Hematopoietic multipotent progenitor cell treated with erythropoietin and hydrocortisone succinate and interleukin-3 and kit ligand, for 17 days (in vitro differentiated cells): Measurements from ENCODE around the gene THSD4.

Source experiments
- DNase-seq: peaks from one replicate; pipeline ENCODE4 v3.0.0-alpha.2; 2015; ENCODE audit warnings: low spot score

THSD4 gene

GRCh38 chr15:71114887-71115566, at the start of gene THSD4:
Gene THSD4 (plus strand): TSS chr15:71115471.
- no peak for DNase-seq

- DNase-seq, result no peak
Observed at GRCh38 chr15:71066983-71067382, 48.3 kb upstream of the THSD4 start.

- DNase-seq, result no peak
Observed at GRCh38 chr15:71069693-71070092, 45.6 kb upstream of the THSD4 start.

- no peak for DNase-seq
Observed at GRCh38 chr15:71071529-71071928, 43.7 kb upstream of the THSD4 start.

GRCh38 chr15:71072423-71072822, 42.8 kb upstream of the THSD4 start:
- DNase-seq, result no peak

- no peak for DNase-seq
Observed at GRCh38 chr15:71078506-71079207, 36.6 kb upstream of the THSD4 start.

- no peak for DNase-seq
Observed at GRCh38 chr15:71079208-71080044, 35.8 kb upstream of the THSD4 start.

- no peak for DNase-seq
Observed at GRCh38 chr15:71080166-71080565, 35.1 kb upstream of the THSD4 start.

- DNase-seq, result no peak
Observed at GRCh38 chr15:71080705-71081104, 34.6 kb upstream of the THSD4 start.

- DNase-seq, result no peak
Observed at GRCh38 chr15:71082803-71083202, 32.5 kb upstream of the THSD4 start.

GRCh38 chr15:71083349-71083748, 31.9 kb upstream of the THSD4 start:
- DNase-seq, result no peak

- DNase-seq, result no peak
Observed at GRCh38 chr15:71084264-71084663, 31.0 kb upstream of the THSD4 start.

GRCh38 chr15:71085809-71086208, 29.5 kb upstream of the THSD4 start:
- DNase-seq, result no peak

- DNase-seq, result no peak
Observed at GRCh38 chr15:71088155-71088554, 27.1 kb upstream of the THSD4 start.

GRCh38 chr15:71088683-71089082, 26.6 kb upstream of the THSD4 start:
- no peak for DNase-seq

GRCh38 chr15:71089801-71090200, 25.5 kb upstream of the THSD4 start:
- no peak for DNase-seq

- DNase-seq, result no peak
Observed at GRCh38 chr15:71091601-71092000, 23.7 kb upstream of the THSD4 start.

- no peak for DNase-seq
Observed at GRCh38 chr15:71092056-71092600, 23.1 kb upstream of the THSD4 start.

GRCh38 chr15:71093054-71094024, 21.9 kb upstream of the THSD4 start:
- DNase-seq, result no peak

GRCh38 chr15:71094137-71094536, 21.1 kb upstream of the THSD4 start:
- no peak for DNase-seq

- DNase-seq, result no peak
Observed at GRCh38 chr15:71096676-71097075, 18.6 kb upstream of the THSD4 start.
